ENCODE results near the gene CES2. TPM values are rescaled to one million over a fixed set of nuclear protein-coding genes. Genes with fewer than 3 reads are reported as not detected.
"Not testable (repeated sequence)": the region's sequence is repeated elsewhere in the genome, so short reads cannot be mapped to it uniquely, and the experiment has no call there.

The CES2 gene
- total and polyA plus RNA-seq, 9 donors: 25.5 to 51.9 (median 38.9) TPM

DNA sequence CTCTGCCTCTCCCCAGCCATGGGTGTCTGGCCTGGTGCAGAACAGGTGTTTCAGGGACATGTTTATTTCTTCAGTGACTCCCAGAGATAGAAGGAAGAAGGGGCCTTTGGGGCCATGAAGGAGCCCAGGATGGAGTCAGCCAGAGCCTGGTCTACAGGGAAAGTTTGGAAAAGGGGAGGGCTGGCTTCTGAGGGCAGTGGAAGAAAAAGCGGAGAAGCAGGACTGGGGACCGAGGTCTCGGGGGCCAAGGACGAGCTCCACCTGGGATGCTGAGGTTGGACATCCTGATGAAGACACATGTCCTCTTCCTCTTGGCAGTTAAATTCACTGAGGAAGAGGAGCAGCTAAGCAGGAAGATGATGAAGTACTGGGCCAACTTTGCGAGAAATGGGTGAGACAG lies 7.7 kb downstream of the CES2 start:
- Histone ChIP-seq H3K27ac (no peak overlapping the region), H3K9me3 (no peaks in the 10 kb centered on the region), H3K4me1 (ENCODE audit: insufficient read depth) (no peaks in the 10 kb centered on the region), H3K27me3 (no peaks in the 10 kb centered on the region), H3K4me3 (no peak overlapping the region), H3K36me3 (no peaks in the 10 kb centered on the region)
- WGBS, 3 donors: 76 to 90% (median 89%) methylated on average over 5 of the region's 5 CpGs
- TF ChIP-seq EP300 (IDR thresholded peaks at IDR 0.05): no peak
- TF ChIP-seq CTCF (IDR thresholded peaks at IDR 0.05): no peak
- TF ChIP-seq POLR2A (IDR thresholded peaks at IDR 0.05): no peak
- no peak for DNase-seq
- intact Hi-C loops (cut with DNase I): no loop called here

DNA sequence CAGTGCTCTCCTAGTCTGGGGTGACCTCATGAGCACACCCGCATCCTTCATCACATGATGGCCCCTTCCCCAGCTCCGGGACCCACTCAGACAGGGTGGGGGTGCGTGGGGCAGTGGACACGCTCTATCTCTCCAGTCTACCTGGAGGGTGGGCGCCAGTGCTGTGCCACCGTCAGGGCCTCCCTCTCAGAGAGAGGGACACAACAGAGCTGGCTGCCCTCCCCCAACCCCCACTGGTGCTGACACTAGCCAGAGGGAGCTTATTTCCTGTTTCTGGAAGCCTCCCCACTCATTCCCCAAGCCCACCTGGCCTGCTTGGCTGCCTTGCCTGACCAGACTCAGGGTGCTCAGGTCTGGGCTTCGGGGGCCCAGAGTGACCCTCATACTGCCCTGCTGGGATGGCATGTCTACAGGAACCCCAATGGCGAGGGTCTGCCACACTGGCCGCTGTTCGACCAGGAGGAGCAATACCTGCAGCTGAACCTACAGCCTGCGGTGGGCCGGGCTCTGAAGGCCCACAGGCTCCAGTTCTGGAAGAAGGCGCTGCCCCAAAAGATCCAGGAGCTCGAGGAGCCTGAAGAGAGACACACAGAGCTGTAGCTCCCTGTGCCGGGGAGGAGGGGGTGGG lies 8.2 kb downstream of the CES2 start:
- Histone ChIP-seq H3K27me3 (no peaks in the 10 kb centered on the region), H3K4me3 (no peak overlapping the region), H3K4me1 (ENCODE audit: insufficient read depth) (peaks cover under 1% of the 10 kb centered on the region), H3K27ac (no peak overlapping the region), H3K9me3 (no peaks in the 10 kb centered on the region), H3K36me3 (no peaks in the 10 kb centered on the region)
- TF ChIP-seq CTCF (IDR thresholded peaks at IDR 0.05) (no peak), EP300 (IDR thresholded peaks at IDR 0.05) (no peak), POLR2A (IDR thresholded peaks at IDR 0.05) (no peak)
- 85 to 91% (median 87%) methylated on average over 15 of the region's 15 CpGs for WGBS, 3 donors
- intact Hi-C loops (cut with DNase I): no loop called here
- no peak for DNase-seq

DNA sequence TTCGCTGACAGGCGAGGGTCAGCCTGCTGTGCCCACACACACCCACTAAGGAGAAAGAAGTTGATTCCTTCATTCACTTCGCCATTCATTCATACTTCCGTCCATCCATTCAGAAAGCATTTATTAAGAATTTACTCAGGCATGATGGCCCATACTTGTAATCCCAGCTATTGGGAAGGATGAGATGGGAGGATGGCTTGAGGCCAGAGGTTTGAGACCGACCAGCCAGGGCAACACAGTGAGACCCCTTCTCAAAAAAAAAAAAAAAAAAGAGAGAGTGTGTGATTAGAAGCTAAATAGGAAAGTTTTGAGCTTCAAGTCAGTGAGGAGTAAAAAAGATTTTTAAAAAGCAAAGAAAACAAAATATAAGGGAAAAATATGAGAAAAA lies 8.7 kb downstream of the CES2 start:
- Histone ChIP-seq H3K4me1 (ENCODE audit: insufficient read depth) (peaks cover 3% of the 10 kb centered on the region), H3K27me3 (no peaks in the 10 kb centered on the region), H3K4me3 (no peak overlapping the region), H3K27ac (no peak overlapping the region), H3K36me3 (no peaks in the 10 kb centered on the region), H3K9me3 (no peaks in the 10 kb centered on the region)
- no peak for DNase-seq
- 75 to 82% (median 78%) methylated on average over 5 of the region's 5 CpGs for WGBS, 3 donors
- intact Hi-C loops (cut with DNase I): no loop called here
- TF ChIP-seq CTCF (IDR thresholded peaks at IDR 0.05) (no peak), EP300 (IDR thresholded peaks at IDR 0.05) (no peak), POLR2A (IDR thresholded peaks at IDR 0.05) (no peak)

- H3K36me3 ChIP-seq; DNase-seq; H3K27me3 ChIP-seq; H3K4me1 ChIP-seq (ENCODE audit: insufficient read depth); H3K4me3 ChIP-seq; intact Hi-C loops (cut with DNase I); H3K9me3 ChIP-seq; H3K27ac ChIP-seq: not testable (repeated sequence)
- 64 to 75% (median 74%) methylated on average over 9 of the region's 9 CpGs for WGBS, 3 donors
These were observed 9.7 kb downstream of the CES2 start for GRCh38 chr16:66944971-66945370.

DNA sequence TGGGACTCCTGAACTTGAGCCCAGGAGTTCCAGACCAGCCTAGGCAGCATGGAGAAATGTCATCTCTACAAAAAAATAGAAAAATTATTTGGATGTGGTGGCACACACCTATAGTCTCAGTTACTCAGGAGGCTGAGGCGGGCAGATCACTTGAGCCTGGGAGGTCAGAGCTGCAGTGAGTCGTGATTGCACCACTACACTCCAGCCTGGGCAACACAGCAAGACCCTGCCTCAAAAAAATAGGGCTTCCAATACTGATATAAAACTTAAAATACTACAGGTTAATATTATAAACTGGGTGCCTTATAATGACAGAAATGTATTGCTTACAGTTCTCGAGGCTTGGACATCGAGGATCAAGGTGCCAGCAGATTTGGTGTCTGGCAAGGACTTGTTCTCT lies 10.6 kb downstream of the CES2 start:
- no peaks in the 10 kb centered on the region for H3K9me3 ChIP-seq
- no peak overlapping the region for H3K27ac ChIP-seq
- 68 to 83% (median 73%) methylated on average over 4 of the region's 4 CpGs for WGBS, 3 donors
- no peak for DNase-seq
- H3K36me3 ChIP-seq: no peaks in the 10 kb centered on the region
- intact Hi-C loops (cut with DNase I): no loop called here
- TF ChIP-seq CTCF (IDR thresholded peaks at IDR 0.05) (no peak), POLR2A (IDR thresholded peaks at IDR 0.05) (no peak), EP300 (IDR thresholded peaks at IDR 0.05) (no peak)
- no peak overlapping the region for H3K4me3 ChIP-seq
- H3K27me3 ChIP-seq: no peaks in the 10 kb centered on the region
- H3K4me1 ChIP-seq (ENCODE audit: insufficient read depth): peaks cover 3% of the 10 kb centered on the region

All from ovary (tissue), 9 donors.